Caki2 (cell line): Measurements from ENCODE around the gene SNRNP48. TPM values are rescaled to one million over a fixed set of nuclear protein-coding genes. Genes with fewer than 3 reads are reported as not detected.

ENCODE experiments used
- DNase-seq: peaks from one replicate; pipeline ENCODE4 v3.0.0-alpha.2; 2015; ENCODE audit warnings: low read depth
- in situ Hi-C: cut with HindIII; loops from 2 replicates; pipeline ENCODE4 v1.10.0; 2016; ENCODE audit warnings: low sequenced_read_pairs, low pct_unique_long_range_greater_than_20kb, mixed read lengths
- total RNA-seq: library from RNA; depleted of rRNA; stranded (reverse); fragments of >200 nt; shearing (Covaris generic); gene quantifications from 2 replicates; pipeline ENCODE4 v1.2.3, GENCODE V29; 2014; ENCODE audit warnings: low replicate concordance

SNRNP48 gene
- total RNA-seq, 1 experiment from 2014 or later = 8.6 TPM

DNA sequence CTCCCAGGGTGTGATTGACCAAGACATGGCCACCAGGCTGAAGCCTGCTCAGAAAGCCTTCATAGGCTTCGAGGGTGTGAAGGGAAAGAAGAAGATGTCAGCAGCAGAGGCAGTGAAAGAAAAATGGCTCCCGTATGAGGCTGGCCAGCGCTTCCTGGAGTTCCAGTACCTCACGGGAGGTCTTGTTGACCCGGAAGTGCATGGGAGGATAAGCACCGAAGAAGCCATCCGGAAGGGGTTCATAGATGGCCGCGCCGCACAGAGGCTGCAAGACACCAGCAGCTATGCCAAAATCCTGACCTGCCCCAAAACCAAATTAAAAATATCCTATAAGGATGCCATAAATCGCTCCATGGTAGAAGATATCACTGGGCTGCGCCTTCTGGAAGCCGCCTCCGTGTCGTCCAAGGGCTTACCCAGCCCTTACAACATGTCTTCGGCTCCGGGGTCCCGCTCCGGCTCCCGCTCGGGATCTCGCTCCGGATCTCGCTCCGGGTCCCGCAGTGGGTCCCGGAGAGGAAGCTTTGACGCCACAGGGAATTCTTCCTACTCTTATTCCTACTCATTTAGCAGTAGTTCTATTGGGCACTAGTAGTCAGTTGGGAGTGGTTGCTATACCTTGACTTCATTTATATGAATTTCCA lies 4.6 kb upstream of the SNRNP48 start:
- DNase-seq = no peak
- in situ Hi-C loops = no loop called here

DNA sequence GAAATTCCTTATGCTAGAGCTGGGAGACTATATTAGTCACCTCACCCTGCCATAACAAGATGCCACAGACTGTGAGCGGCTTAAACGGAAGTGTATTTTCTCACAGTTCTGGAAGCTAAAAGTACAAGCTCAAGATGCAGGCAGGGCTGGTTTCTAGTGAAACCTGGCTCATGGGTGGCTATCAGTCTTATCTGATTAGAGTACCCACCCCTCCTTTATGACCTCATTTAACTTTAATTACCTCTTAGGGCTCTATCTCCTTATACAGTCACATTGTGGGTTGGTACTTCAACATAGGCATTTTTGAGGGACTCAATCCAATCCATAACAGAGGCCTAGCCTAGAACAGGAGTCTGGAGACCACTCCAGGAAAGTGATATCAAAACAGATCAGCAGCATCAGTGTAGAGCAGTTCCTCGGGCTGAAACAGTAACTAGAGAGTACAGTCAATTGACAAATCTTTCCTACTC lies 2.3 kb upstream of the SNRNP48 start:
- in situ Hi-C loops = no loop called here
- DNase-seq = no peak

DNA sequence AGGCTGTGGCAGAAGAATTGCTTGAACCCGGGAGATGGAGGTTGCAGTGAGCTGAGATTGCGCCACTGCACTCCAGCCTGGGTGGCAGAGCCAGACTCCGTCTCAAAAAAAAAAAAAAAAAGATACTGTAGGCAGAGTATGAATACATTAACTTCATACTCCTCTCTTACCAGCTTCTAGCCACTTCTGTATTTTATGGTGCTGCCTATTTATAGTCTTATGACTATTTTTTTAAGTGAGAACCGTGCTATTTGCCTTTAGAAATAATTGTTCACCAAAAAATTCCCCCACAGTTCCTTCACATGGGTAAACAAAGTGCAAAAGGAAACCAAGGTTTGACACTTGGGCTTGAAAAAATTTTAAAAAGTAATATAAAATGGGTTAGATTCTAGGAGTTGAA lies 1.5 kb upstream of the SNRNP48 start:
- in situ Hi-C loops = no loop called here
- no peak for DNase-seq

DNA sequence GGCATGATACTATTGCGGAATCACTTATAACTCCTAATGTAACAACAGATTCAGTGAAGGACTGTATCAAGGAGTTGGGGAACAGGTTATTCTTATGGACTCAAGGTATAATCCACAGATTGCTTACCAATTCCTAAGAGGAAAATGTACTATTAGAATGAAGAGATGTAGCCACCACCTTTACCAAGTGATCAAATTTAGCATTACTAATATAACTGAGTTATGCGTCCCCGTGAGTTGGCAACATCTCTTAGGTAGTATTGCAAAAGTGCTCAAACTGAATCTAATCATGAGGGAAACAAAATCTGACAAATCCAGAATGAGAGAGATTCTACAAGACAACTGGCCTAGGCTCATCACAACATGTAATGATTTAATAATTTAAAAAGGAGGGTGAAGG lies 777 bp upstream of the SNRNP48 start:
- in situ Hi-C loops = no loop called here
- DNase-seq = no peak

DNA sequence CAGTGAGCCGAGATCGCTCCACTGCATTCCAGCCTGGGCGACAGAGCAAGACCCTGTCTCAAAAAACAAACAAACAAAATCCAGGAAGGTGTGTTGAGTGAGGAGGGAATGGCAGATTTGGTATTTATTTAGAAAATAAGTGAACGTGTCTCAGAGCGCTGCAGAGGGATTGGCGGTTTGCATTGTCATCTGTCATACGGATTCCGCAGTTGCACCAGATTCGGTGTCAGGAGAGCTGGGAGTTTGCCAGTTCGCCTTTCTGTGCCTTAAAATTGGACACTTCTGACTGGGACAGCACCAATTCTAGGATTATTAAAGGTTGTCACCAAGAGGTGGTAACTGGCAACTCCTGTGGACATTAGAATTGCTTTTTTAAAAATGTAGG lies 912 bp downstream of the SNRNP48 start:
- in situ Hi-C loops = no loop called here

DNA sequence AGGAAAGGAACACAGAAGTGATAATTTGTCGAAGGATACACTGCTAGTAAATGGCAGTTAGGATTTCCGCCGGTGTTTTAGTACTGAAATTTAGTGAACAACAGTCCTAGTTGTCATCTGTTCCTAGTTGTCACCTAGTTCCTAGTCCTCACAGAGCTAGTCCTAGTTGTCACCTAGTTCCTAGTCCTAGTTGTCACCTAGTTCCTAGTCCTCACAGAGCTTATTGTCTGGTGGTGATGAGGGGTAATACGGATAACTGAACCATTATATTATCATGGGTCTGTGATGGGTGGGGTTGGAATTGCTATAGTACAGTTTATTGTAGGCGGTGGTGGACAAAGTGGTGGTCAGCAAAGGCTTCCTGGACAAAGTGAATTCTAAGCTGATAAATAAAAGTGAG lies 1.8 kb downstream of the SNRNP48 start:
- in situ Hi-C loops = no loop called here
- no peak for DNase-seq

More for the DNA sequence above, 912 bp downstream of the SNRNP48 start:
- DNase-seq = peak; percentile 27

DNA sequence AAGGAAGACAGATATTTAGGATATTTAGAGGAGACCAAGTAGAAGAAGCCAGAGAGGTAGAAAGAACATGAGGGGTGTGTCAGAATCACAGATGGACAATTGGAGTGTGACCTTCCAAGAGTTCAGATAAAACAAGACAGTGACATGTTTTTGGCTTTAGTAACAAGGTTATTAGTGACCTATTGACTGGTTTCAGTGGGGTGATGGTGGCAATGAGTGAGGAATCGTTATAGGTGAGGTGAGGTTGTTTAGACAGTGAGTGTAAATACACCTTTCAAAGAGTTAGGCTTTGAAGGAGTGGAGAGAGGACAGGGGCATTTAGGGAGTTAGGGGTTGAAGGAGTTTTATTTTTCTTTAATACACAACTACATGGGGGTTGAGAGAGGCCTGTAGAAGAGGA lies 3.2 kb downstream of the SNRNP48 start:
- no peak for DNase-seq
- in situ Hi-C loops = no loop called here

DNA sequence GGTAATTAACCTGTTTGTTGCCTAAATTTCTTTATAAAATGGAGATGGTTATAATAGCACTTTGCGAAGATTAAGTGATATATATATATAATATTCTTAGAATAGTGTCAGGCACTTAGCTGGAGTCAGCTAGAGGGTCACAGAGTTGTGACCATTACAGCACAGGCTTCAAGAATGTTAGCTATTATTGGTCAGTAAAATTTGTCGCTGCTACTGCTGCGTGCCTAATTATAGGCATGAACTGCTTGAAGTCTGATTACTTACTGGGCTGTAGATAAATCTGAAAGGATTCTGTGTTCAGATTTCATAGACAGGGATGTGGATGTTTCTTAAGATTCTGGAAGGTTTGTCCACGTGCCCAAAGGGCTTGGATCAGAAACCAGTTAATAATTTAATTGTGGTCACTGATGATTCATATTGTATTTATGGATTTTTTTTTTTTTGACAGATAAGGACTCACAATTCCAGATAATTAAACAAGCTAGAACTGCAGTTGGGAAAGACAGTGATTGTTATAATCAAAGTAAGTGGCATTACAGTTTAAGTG lies 4.7 kb downstream of the SNRNP48 start:
- DNase-seq = no peak
- in situ Hi-C loops = no loop called here

DNA sequence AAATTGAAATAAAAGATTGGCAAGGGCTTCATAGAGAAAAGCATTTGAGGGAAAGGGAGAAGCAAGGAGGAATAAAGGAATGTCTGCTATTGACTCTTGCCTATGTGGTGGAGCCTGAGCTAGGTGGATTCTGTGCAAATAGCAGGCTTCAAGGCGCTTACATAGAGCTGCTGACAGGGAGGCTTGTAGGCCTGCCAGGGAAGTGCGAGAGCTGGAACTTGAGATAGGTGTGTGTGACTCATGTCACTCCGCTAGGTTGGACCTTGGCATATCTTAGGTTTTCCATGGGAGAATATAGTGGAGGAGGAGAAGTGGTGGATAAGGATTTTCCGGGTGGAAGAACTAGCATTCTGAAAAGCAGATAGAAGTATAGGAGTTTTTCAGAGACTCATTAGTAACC lies 14.0 kb downstream of the SNRNP48 start:
- in situ Hi-C loops = no loop called here
- DNase-seq = no peak

DNA sequence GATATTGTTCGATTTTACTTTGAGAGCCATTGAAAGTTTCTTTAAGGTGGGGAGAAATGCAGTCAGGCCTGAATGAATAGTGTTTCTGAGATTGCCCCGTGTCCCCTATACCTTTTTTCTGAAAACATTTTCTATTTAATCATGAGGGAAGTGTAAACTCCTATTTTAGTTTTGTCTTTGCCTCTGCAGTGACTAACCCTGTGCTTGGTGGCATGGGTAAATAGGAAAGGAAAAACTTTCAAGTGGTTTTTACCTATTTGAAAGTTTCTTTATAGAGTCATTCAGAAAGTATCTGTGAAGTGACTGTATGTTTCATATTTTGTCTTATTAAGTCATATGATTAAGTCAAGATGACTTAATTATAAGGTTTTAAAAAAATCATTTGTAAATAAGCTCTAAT lies 14.5 kb downstream of the SNRNP48 start:
- in situ Hi-C loops = no loop called here
- no peak for DNase-seq

DNA sequence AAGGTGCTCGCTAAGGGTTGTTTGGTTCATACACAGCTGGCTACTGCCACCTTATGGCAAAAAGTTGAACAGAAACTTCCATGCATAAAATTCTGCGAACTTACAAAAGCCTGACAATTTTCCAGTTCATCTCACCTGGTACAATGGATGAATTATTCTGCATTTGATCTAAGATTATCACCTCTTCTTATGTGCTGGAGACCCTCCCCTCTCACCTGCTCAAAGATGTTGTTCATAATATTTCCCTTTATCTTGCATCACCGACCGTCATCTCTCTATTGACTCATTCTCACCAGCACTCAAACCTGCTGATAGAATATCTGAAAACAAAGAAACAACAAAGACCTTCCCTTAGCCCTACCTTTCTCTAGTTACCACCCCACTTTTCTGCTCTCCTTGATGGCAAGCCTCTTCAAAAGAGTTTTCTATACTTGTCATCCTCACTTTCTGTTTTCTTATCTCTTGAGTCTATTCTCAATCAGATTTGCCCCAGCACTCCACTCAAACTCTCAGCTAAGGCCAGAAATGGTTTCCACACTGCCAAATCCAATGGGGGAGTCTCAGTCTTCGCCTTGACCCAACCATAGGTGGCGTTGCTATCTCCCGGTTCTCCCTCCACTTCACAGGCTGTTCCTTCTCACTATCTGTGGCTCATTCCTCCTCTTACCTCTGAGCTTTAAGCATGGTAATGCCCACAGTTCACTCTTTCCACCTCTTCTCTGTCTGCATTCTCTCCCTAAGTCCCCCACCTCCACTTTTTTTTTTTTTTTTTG lies 25.8 kb downstream of the SNRNP48 start:
- in situ Hi-C loops = no loop called here
- peak; percentile 45 for DNase-seq

DNA sequence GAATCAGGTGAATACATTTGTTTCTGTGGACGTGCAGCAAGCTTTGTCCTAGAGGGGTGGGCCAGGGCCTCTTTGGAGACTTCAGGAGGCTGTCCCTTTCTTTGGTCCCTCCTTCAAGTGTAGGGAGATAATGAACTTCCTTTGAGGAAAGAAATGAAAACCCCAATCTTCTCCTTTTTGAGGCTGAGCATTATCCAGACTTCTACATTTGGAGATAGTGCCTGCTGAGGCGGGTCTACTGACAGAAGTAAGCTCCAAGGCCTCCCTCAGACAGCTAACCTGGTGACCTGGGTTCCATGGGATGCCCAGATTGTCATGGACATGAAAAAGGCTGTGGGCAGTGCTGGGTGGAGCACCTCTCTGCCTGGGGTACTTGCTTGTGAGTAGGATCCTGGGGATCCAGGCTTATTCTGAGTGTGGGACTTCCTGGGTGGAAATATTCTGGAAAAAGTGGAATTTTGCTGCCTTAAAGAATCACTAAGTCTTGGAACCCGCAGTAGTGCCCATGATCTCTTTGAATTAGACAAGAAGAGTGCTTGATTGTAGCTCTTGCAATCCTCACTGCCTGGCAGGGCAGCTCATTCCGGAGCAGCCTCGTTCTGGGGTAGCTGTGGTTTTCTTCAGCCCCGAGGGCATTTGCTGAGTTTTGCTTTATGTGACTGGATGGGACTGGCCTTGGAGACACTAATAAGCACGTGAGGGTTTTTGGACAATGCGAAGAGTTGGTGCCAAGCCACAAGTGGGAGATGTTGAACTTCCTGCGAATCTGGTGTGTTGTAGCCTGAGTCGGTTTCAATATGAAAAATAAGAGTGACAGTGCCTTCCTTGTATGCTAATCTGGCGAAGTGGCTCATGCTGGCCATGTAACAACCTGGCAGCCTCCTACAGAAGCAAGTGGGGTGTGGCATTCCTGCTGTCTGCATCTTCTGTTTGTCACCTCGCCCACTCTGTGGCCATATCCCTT lies 28.1 kb downstream of the SNRNP48 start:
- in situ Hi-C loops = no loop called here

DNA sequence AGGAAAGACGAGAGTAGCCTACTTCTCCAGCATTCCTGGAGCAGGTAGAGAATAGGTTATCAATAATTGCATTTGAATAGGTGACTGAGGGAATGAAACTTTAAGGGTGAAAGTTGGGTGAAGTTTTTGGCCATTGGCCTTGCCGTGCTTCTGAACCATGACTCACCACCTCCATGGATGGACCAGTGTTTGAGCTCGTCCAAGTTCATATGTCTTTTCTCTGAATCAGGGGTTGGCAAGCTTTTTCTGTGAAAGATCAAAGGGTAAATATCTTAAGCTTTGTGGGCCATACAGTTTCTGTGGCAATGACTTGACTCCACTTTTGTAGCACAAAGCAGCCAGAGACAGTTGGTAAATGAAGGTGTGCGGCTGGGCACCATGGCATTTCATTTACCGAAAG lies 31.8 kb downstream of the SNRNP48 start:
- in situ Hi-C loops = no loop called here

More for the DNA sequence above, 28.1 kb downstream of the SNRNP48 start:
- DNase-seq = peak; percentile 84

DNA sequence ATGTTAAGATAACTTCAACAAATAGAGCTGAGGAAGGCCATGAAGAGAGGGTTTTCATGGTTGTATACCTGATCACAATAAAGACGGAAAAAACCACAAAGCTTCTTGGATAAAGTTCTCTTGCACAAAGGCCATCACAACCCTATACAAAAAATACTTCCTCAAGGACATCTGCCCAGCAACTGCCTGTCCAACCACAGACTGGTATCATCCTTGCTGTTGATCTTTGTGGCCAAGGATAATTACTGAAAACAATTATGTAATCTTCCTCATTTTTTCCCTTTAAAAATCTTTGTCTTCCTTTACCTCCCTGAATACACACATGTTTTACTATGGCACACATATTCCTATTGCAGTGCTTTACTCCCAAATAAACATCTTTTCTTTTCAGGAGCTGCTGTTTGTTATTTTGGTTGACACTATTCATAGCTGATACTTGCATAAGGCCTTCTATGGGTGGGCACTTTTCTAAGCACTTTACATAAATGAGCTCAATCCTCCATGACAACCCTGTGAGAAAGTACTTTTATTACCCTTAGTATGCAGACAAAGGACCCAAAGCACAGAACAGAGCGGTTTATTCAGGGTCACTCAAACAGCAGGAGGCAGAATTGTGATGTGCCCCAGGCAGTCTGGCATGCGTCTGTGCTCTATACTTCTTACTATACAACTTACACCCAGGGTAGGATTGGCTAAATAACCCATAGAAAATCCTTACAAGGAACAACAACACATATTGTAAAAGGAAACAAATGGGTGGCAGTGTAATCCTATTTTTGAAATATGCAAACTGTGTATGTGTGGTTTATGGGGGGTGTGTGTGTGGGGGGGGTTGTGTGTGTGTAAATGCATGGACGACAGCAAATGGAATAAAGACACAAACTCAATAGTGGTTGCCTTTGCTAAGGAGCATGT lies 35.1 kb downstream of the SNRNP48 start:
- no peak for DNase-seq
- in situ Hi-C loops = no loop called here

More for the DNA sequence above, 31.8 kb downstream of the SNRNP48 start:
- no peak for DNase-seq

DNA sequence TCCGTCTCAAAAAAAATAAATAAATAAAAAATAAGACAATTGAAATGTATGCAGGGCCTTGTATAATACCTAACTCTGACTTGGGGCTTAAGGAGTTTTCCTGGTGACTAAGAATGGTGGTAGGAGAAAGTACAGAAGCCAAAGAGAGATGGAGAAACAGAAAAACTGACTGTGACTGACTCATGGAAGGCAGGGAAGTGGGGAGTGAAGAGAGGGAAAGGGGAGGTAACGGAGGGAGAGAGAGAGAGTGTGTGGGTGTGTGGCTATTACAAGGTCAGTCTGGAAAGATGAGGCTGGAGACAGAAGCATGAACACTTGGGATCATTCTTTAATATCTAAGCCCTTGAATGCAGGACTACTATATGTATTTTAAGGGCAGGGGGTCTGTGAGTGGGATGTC lies 38.5 kb downstream of the SNRNP48 start:
- in situ Hi-C loops = no loop called here
- no peak for DNase-seq

DNA sequence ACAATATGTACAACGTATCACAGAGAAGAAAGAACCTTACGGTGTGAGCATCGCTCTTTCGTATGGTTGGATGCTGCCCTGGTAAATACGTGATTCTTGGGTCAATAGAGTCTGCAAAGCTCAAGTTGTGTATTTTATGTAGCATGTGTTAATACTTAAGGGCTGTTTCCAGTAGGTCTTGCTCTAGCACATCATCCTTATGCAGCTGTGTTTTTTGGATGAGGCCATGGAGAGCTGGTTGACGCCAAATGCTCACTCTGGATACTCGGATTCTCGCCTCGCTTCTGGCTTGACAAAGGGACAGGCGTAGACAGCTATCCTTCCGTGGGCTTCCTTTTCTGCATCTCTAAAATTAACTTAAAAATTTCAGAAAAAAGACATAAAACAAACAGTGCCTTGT lies 38.9 kb downstream of the SNRNP48 start:
- no peak for DNase-seq
- in situ Hi-C loops = no loop called here

DNA sequence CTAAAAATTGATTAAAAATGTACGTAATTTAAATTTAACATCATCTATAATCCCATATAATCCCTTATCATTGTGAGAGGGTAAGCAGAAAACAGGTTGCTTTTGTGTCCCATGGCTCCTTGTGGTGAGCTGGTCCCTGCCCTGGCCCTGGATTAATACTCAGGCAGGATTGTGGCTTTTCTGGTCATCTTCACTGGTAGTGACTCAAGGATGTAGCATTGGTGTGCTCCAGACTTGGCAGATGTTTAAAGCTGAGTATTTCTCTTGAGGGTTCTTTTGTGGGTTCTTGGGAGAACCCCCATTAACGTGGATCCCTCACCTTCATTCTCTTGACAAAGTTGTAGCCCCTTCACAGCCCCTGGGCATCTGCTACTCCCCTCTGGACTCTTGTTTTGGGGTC lies 39.3 kb downstream of the SNRNP48 start:
- in situ Hi-C loops = no loop called here

DNA sequence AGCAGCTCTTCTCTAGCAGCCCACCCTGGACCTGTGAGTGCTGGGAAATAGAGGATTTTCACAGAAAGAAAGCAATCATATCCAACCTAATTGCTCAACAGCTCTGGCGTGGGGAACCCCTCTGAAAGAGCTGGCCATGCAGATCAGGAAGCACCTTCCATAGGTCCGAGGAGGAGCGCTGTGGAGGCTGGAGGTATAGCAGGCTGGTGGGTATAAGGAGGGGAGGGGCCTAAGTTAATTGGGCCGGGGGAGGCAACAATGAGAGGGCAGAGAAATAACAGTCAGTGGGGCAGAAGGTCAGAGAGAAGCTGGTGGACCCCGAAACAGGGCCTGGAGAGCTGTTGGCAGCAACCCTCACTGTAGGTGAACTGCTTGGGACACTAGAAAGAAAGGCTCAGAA lies 40.8 kb downstream of the SNRNP48 start:
- no peak for DNase-seq
- in situ Hi-C loops = no loop called here

More for the DNA sequence above, 39.3 kb downstream of the SNRNP48 start:
- no peak for DNase-seq
